ENCODE measurements around the gene TBC1D14. TPM values are rescaled to one million over a fixed set of nuclear protein-coding genes. Genes with fewer than 3 reads are reported as not detected.

The TBC1D14 gene
- total RNA-seq, 4 donors from 2014 or later = 44.8 to 67.7 (median 55.7) TPM

DNA sequence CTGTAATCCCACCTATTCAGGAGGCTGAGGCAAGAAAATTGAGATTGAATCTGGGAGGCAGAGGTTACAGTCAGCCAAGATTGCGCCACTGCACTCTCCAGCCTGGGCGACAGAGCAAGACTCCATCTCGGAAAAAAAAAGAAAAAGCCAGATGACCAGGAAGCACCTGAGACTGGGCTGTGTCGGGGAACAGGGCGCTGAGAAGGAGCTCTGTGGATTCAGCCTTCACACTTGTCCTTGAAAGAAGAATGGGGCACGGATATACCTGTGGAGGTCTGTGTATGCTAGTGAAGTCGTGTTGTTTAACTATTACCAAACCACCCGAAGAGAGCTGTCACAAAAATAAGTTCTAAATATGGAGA lies 94.2 kb downstream of the TBC1D14 start:
- H3K27me3 ChIP-seq = no peaks in the 10 kb centered on the region
- peaks cover 0 to 13% (median 0%) of the 10 kb centered on the region in 4 donors for H3K4me1 ChIP-seq
- H3K4me3 ChIP-seq = no peak overlapping the region
- H3K27ac ChIP-seq = no peak overlapping the region
- no peaks in the 10 kb centered on the region for H3K9me3 ChIP-seq
- H3K36me3 ChIP-seq = peaks cover 0 to 87% (median 0%) of the 10 kb centered on the region in 3 donors
- TF ChIP-seq, protein P1, sequence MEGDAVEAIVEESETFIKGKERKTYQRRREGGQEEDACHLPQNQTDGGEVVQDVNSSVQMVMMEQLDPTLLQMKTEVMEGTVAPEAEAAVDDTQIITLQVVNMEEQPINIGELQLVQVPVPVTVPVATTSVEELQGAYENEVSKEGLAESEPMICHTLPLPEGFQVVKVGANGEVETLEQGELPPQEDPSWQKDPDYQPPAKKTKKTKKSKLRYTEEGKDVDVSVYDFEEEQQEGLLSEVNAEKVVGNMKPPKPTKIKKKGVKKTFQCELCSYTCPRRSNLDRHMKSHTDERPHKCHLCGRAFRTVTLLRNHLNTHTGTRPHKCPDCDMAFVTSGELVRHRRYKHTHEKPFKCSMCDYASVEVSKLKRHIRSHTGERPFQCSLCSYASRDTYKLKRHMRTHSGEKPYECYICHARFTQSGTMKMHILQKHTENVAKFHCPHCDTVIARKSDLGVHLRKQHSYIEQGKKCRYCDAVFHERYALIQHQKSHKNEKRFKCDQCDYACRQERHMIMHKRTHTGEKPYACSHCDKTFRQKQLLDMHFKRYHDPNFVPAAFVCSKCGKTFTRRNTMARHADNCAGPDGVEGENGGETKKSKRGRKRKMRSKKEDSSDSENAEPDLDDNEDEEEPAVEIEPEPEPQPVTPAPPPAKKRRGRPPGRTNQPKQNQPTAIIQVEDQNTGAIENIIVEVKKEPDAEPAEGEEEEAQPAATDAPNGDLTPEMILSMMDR (IDR thresholded peaks at IDR 0.05) = no peak
- no peak for TF ChIP-seq POLR2A (IDR thresholded peaks at IDR 0.05)
- DNase-seq = peak in 1 of 3 donors; percentile 37

DNA sequence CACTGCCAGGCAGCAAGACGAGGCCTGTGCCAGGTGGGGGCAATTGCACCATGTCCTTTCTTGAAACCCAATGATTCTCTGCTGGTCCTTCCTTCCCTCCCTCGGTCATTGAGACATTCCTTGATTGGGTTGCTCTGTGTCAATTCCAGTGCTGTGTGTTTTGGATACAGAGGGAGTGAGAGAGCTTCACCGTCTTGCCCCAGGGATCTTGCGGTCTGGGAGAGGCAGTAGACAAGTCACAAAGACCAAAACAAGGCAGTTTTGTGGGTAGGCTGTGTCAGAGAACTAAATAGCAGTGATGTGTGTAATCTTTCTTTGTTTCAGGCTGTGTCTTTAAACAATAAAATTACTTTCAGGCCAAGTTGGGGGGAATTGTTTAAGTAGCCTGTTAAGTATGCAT lies 94.7 kb downstream of the TBC1D14 start:
- Histone ChIP-seq H3K27ac (no peak overlapping the region), H3K4me1 (peaks cover 0 to 13% (median 0%) of the 10 kb centered on the region in 4 donors), H3K27me3 (no peaks in the 10 kb centered on the region), H3K36me3 (peaks cover 0 to 87% (median 0%) of the 10 kb centered on the region in 3 donors), H3K9me3 (no peaks in the 10 kb centered on the region), H3K4me3 (no peak overlapping the region)
- no peak for TF ChIP-seq POLR2A (IDR thresholded peaks at IDR 0.05)
- TF ChIP-seq, protein P1 (IDR thresholded peaks at IDR 0.05) = no peak
- peak in 1 of 3 donors; percentile 19 for DNase-seq

DNA sequence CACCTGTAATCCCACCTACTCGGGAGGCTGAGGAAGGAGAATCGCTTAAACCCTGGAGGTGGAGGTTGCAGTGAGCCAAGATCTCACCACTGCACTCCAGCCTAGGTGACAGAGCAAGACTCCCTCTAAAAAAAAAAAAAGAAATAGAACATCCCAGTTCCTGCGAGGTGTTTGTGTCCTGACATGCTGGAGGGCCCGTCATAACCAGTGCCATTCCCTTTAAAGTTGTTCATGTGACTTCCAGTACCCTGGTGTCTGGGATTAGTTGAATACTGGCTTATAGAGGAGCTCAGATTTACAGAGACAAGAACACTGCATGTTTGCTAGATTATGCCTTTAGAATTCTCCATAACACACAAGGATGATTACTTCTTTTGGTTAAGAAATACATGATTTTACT lies 95.9 kb downstream of the TBC1D14 start:
- Histone ChIP-seq H3K27me3 (no peaks in the 10 kb centered on the region), H3K36me3 (peaks cover 0 to 87% (median 0%) of the 10 kb centered on the region in 3 donors), H3K9me3 (no peaks in the 10 kb centered on the region), H3K27ac (no peak overlapping the region), H3K4me3 (no peak overlapping the region), H3K4me1 (peaks cover 0 to 13% (median 0%) of the 10 kb centered on the region in 4 donors)
- no peak for DNase-seq
- TF ChIP-seq, protein P1 (IDR thresholded peaks at IDR 0.05) = no peak
- TF ChIP-seq POLR2A (IDR thresholded peaks at IDR 0.05) = no peak

DNA sequence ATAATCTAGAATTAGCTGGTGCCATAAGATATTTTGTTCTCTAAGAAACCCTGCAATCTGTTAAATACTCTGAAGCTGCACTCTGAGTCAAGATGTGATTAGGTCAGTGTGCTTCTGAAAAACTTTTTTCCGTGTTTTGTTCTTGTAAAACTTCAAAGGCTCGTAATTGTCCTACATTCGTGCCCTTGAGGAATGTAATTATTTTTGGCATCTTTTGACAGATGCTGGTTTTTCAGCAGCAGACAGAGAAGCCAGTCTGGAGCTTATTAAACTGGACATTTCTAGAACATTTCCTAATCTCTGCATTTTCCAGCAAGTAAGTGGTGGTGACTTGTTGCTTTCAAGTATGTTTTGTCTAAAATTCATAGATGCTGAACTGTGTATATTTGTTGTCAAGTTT lies 96.8 kb downstream of the TBC1D14 start:
- no peak overlapping the region for H3K4me3 ChIP-seq
- no peaks in the 10 kb centered on the region for H3K9me3 ChIP-seq
- no peak for DNase-seq
- H3K4me1 ChIP-seq = peaks cover 0 to 13% (median 0%) of the 10 kb centered on the region in 4 donors
- TF ChIP-seq, protein P1 (IDR thresholded peaks at IDR 0.05) = no peak
- TF ChIP-seq POLR2A (IDR thresholded peaks at IDR 0.05) = no peak
- H3K36me3 ChIP-seq = peaks cover 0 to 87% (median 0%) of the 10 kb centered on the region in 3 donors
- H3K27ac ChIP-seq = no peak overlapping the region
- H3K27me3 ChIP-seq = no peaks in the 10 kb centered on the region

DNA sequence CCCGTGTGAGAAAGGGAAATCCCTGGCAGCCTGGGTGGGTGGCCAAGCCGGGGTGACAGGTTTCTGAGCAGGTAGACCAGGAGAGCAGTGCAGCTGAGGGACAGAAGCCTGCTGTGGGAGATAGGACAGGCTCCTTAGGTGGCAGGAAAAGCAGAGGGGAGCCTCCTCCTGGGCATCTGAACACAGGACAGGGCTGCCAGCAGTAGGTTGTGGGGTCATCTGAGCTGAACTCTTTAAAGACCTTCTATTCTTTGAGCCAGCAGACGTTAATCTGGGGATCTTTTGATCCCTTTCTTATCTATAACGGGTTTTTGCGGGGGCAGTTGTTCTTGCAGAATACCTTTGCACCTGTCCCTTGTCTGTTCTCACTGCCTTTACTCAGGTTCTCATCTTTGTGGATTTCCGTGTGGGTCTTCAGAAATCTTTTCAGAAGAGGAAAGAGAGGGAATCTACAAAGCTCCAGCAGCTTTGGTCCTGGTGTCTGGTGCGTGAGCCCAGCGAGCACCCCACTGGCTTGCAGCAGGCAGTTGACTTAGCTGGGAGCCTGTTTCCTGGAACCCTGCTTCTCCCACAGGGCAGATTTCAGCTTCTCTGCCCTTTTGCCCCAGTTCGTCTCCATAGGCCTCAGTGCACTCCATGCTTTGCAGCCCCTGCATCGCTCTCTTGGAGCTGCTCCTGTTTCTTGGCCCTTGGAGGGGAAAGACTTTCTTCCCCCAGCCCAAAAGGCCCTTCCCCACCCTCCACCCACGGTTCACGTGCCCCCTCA lies 97.7 kb downstream of the TBC1D14 start:
- Histone ChIP-seq H3K36me3 (peaks cover 0 to 87% (median 0%) of the 10 kb centered on the region in 3 donors), H3K9me3 (no peaks in the 10 kb centered on the region), H3K27ac (no peak overlapping the region), H3K4me1 (peaks cover 0 to 13% (median 0%) of the 10 kb centered on the region in 4 donors), H3K4me3 (no peak overlapping the region), H3K27me3 (no peaks in the 10 kb centered on the region)
- TF ChIP-seq, protein P1 (IDR thresholded peaks at IDR 0.05) = no peak
- TF ChIP-seq POLR2A (IDR thresholded peaks at IDR 0.05) = no peak
- no peak for DNase-seq
